K562 treated with DMSO at 1 percent for 4 hours (cell line): ENCODE data around the gene OR4D2. TPM values are rescaled to one million over a fixed set of nuclear protein-coding genes. Genes with fewer than 3 reads are reported as not detected.

Experiments
- total RNA-seq: library from RNA; unstranded; fragments of 300-600 nt; gene quantifications from 2 replicates; pipeline ENCODE4 v1.2.3, GENCODE V29; 2022; ENCODE audit not compliant: insufficient read depth

OR4D2 gene
- total RNA-seq: not detected in 2 replicates

GRCh38 chr17:58166682-58167081 is at the start of gene OR4D2:
Gene OR4D2 (plus strand): TSS chr17:58166982. CDS start chr17:58169656, 2,674 bp downstream.

DNA sequence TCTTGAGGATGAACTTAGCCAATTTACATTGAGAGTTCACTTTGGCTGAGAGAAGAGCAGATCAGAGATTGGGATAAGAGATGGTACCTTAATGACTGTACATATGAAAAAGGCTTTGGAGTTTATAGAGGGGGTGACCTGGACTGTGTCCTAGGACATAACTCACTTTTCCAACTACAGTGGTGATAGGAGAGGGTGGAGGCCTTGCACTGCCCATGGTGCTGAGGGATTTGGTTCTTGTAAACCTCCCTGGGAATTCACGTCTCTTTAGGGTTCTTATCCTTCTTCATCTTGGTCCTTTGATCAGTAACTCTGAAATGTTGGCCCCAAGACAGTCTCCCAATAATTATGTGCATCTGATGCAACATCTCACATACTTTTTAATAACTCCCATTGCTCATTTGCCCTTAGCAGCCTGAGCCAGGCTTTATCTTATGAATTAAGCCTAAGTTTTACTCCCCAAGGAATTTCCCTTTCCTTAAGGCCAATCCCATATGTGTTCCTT is 18.8 kb upstream of the OR4D2 start, which contains the start of gene OR4D1:
OR4D1 (plus strand) TSS at position 455 of the 505 bp plus-strand sequence. CDS start 6,770 bp downstream, outside the sequence.

DNA sequence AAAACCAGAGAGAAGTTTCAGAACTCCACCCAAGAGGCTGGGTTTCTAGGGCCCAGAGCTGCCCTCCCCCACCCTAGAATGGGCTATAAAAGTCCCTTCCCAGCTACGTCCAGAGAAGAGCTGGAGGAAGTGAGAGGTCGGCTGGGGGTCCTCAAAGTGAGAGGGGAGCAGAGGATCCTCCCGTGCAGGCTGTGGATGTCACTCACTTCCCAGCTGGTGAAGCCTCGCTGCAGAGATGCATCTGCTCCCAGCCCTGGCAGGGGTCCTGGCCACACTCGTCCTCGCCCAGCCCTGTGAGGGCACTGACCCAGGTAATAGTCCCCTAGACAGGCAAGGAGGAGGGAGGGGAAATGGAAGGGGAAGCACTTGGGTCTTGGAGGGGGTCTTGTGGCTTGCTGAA is 25.8 kb downstream of the OR4D2 start, which contains the start of gene EPX:
EPX (plus strand) TSS at position 115 of the 400 bp plus-strand sequence; CDS start at position 236, 121 bp downstream.

DNA sequence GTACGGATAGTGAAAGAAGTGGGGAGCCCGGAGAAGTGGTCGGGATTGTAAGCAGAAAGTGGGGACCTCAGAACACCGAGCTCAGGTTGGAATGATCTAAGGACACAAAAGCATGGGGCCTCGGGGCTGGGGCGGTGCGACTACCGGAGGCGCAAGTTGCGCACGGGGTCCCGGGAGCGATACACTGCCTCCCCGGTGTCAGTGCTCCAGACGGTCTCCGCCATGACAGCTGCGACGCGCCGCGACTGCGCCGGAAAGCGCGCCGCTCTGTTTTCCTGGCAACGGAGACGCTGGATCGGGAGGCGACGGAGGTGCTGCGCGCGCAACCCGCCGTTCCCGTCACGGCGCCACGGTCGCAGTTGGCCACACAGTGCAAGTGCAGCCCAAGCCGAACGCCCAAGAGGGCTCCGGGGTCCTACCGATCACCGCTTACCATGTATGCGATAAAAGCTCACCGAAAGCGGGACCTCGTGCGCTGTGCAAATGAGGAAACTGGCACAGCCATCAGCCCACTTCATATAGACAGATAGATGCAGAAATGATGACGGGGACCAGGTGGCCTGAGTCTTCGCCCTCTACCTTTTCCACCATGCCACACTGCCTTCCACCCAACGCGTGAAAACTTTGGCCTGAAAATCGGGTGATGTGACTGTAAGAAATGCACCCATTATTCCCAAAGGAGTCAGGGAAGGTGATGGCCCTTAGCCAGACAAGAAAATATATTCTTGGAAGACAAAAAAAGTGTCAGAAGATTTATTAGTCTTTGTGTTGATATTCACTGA is 52.4 kb downstream of the OR4D2 start, which contains the start of gene MKS1:
MKS1 (minus strand) TSS at position 249 of the 782 bp plus-strand sequence; CDS start at position 224, 25 bp downstream.

Other genes with a start within 250 kb of the OR4D2 start
- gene CUEDC1, start 211.6 kb upstream of the OR4D2 start, total RNA-seq: 1.8 and 3.2 TPM in 2 replicates
- gene VEZF1, start 178.7 kb upstream of the OR4D2 start, total RNA-seq: 20.0 and 22.5 TPM in 2 replicates
- gene SRSF1, start 159.7 kb upstream of the OR4D2 start, total RNA-seq: 86.9 and 118 TPM in 2 replicates
- 18.0 and 20.0 TPM in 2 replicates for gene DYNLL2, start 83.6 kb upstream of the OR4D2 start, total RNA-seq
- gene OR4D1, start 18.6 kb upstream of the OR4D2 start, total RNA-seq: not detected in 2 replicates
- 1.2 and 1.5 TPM in 2 replicates for gene EPX, start 25.7 kb downstream of the OR4D2 start, total RNA-seq
- 18.7 and 19.1 TPM in 2 replicates for gene MKS1, start 52.3 kb downstream of the OR4D2 start, total RNA-seq
- gene LPO, start 71.6 kb downstream of the OR4D2 start, total RNA-seq: 0.77 and 1.5 TPM in 2 replicates
- not detected in 2 replicates for gene MPO, start 114.0 kb downstream of the OR4D2 start, total RNA-seq
- 5.5 and 7.0 TPM in 2 replicates for gene TSPOAP1, start 161.8 kb downstream of the OR4D2 start, total RNA-seq
- gene SUPT4H1, start 185.2 kb downstream of the OR4D2 start, total RNA-seq: 76.1 and 89.8 TPM in 2 replicates